ENCODE data around the gene MSI2.
"Not testable (repeated sequence)": the region's sequence is repeated elsewhere in the genome, so short reads cannot be mapped to it uniquely, and the experiment has no call there.

Gene MSI2

DNA sequence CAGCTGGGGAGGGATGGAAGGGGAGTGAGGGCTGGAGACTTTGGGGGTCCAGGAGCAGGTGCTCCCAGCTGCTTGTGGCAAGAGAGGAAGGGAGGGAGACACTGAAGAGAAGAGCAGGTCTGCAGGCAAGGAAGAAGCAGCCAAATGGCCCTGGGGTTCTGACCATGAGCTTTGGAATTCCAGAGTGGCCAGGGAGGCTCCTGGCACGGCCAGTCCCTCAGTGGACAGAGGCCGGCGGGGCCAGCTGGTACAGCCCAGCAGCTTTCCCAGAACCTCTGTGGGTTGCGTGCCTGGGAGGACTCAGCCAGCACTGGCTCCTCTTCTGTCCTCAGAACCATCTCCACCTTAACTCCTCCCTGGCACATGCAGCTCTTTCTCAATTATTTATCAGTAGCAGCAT, 233.0 kb downstream of the MSI2 start:
- no peak for DNase-seq

DNA sequence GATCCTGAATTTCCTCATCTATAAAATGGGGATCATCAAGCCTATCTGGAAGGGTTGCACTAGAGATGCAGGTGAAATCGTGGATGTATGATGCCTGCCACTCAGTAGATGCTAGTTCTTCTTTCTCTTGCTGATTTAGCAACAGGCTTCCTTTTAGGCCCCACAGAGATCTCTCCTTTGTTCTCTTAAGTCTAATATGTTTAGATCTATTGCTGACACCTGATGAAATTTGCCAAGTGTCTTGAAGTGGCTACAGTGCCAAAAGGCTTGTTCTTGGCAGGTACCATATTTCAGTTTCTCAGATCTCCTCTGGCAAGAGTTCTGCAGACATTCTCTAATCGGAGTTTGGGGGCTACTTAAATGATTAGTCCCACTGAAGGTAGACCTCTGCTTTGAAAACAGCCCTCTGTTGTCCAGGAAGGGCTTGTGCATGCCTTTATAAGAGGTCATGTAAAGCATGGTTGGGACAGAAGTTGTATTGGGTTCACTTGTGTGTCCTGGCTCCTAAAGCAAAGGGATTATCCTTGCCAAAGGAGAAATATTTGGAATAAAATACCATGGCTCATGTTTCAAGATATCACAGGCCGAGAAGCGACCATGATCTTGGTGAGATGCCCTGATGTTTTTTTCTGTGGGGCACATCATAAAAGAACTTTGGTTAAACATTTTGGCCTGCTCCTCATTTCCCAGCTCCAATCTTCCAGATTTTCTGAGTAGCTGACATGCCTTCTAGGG, 234.0 kb downstream of the MSI2 start:
- no peak for DNase-seq

DNA sequence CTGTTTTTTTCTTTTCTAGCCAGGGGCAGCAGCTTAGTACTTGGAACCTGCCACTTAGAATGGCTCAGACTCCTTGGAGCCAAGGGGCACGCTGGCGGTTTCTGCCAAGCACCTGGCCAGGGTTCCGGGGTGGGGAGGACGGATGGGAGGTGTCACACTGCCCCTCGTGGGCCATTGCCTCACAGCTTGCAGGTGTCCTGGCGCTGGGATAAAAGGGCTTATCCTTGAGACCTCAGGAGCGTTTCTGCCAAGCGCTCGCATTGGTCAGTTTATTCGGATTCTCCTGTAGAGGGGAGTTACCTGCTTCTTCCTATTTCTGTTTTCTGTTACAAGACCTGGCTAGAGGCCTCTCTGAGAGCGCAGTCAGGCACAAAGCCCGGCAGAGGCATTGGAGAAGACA, 234.6 kb downstream of the MSI2 start:
- no peak for DNase-seq

DNA sequence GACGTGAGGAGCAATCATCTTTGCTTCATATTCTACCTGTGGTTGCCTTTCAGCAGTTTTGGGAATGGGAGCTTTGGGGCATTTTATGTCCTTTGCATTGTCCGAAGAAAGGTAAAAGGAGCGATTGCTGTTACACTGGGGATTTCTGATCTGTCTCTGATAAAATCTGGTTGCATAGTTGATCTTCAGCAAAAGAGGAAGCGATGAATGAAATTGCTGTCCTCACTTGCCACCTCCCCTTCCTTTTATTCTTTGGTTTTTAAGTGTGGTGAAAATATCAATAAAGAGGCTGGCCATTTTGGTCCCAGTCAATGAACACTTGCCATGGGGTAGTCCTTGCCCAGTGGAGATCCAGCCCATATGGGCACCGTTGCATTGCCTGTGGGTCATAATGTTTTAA, 236.8 kb downstream of the MSI2 start:
- no peak for DNase-seq

DNA sequence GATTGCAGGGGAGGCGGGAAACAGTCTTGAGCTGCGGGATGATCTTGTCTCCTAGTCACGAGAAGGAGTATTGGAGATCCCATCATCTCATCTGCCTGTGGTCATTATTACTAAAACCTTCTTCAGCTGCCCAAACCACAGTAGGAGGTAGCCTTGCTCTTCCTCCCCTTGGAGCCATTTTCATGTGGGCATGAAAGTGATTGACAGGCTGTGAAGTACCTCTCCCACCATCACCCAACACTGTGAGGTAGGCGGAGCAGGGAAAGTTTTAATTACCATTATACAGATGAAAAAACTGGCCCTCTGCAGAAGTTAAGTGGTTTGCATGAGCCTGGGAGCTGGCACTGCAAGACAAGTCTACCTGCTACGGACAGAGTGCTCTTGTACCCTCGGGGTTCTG, 237.3 kb downstream of the MSI2 start:
- DNase-seq = no peak

DNA sequence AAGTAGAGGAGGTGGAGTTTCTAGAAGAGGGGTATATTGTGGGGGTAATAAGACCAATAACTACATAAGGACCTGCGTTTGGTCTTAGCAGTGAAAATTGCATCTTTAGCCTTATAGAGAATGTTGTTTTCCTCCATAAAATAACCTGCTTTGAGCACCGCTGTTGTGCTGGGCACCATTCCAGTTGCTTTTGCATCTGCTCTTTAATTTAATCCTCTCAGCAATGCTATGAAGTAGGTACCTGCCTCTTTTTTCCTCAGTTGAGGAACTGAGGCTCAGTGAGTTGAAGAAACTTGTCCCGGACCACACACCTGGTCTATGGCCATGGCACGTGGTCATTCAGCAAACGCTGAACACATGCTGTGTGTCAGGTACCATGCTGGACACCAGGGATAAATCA, 238.1 kb downstream of the MSI2 start:
- DNase-seq = no peak

DNA sequence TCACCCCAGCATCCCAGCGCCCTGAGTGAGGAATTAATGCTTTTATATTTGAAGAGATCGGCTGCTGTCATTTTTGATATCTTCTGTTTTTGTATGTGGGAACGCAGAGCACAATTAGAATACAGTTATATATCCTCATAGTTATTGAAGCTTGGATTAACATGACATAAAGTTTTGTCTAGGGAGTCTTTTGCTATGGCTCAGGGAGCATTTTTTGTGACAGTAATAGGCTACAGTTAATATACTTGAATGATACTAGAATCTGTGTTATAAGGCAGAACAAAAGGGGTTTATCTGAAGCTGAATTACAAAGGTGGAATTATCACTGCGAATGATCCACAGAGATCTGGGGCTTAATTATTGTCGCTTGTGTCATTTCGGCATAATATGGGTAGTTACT, 239.4 kb downstream of the MSI2 start:
- DNase-seq = no peak

DNA sequence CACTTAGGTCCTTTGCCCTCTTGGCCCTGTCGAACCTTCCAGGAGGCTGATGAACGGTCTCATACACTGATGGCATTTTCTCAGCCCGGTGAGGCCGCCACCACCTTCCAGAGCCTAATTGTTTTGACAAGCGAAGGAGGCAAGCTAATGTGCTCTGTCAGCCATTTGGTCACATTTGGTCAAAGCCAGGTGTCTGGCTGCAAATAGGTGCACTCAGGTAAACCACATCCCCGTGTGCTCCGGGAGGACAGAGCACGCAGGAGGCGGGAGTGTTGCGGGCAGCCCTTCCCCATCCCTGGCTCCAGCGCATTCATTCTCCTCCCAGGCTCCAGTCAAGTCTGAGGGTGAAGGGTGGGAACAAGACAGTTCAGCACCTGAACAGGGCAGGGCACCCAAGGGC, 240.1 kb downstream of the MSI2 start:
- DNase-seq = no peak

DNA sequence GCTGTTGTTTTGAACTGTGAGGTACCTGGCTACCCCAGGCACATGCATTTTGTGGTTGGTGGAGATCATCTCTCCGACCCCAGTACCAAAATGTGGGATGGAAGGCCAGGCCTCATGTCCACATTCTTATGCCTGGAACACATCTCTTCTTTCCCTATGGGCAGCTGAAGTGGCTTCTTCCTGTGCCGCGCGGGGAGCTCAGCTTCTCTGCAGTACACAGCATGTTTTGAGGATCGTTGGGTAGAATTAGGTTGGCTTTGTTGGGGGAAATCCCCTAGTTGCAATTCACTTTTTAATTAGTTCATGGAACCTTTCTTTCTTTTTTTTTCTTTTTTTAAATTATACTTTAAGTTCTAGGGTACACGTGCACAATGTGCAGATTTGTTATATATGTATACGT, 242.1 kb downstream of the MSI2 start:
- DNase-seq = no peak

DNA sequence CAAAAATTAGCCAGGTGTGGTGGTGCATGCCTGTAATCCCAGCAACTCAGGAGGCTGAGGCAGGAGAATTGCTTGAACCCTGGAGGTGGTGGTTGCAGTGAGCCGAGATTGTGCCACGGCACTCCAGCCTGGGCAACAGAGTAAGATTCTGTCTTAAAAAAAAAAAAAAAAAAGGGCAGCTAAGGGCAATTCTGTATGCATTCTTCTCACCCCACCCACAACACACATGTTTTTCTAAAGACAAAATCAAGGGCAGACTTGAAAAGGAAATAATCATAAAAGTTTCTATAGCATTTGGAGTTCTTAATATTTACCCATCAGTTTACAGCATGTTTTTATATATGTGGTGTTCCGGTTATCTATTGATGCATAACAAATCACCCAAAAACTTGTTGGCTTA, 242.9 kb downstream of the MSI2 start:
- DNase-seq = not testable (repeated sequence)

DNA sequence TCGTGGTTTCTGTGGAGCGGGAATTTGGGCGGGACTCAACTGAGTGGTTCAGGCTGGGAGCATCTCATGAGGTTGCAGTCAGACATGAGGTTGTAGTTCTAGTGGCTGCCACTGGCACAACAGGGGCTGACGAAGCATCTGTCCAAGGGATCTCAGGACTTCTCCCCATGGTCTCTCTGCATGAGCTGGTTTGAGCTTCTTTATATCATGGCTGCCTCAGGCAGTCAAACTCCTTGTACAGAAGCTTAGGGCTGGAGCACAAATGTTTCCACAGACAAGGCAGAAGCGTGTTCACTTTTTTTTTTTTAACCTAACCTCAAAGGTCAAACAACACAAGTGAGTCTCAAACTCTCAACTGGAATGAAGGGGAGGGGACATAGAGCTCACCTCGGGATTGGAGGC, 243.3 kb downstream of the MSI2 start:
- DNase-seq = no peak

DNA sequence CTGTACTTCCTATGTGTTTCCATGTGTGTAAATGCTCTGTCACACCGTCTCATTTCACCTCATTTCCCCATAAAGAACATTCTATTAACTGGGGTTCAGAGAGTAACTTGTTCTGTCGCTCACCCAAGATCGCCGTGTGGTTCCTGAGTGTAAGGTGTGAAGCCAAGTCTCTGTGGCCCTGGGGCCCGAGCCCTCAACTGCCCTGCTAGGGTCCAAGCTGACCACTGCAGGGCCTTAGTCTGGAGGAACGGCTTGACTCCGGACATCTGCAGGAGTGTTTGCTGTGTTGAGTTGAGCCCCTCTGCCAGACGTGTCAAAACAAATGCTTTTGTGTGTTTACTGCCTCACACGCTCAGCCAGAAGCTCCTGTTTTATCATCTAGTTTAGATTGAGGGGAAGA, 244.7 kb downstream of the MSI2 start:
- DNase-seq = no peak

DNA sequence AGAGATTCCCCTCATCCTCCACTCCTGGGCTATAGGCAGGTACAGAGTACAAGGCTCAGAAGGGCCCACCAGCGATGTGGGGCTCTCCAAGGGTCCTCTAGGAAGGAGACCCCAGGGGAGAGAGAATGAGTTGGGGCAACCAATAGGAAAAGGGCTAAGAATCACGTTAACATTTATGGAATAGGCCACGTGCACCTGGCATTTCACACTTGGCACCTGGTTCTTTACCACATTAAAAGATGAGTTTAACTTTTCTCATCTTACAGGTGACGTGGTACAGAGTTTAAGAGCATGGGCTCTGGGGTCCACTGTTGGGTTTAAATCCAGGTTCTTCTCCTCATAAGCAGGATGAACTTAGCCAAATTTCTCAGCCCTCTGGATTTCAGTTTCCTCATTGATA, 245.7 kb downstream of the MSI2 start:
- DNase-seq = no peak

DNA sequence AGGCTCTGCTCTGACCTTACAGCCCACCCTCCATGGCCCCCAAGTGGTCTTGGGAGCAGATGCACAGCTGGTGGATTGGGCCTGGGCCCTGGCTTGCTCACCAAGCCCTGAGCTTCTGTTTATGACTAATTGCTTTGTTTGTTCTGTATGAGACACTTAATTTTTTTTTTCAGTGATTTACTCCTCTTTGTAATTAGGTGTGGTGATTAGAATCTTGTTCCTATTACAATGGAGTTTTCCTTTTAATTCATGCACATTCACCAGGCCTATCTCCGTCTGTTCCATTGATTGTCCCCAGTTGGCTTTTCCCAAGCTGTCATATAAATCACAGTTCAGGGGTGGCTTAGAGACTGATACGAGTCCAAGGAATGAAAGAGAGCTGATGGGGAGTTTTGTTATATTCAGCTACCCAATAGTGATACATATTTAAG, 246.5 kb downstream of the MSI2 start:
- peak; percentile 27 for DNase-seq

DNA sequence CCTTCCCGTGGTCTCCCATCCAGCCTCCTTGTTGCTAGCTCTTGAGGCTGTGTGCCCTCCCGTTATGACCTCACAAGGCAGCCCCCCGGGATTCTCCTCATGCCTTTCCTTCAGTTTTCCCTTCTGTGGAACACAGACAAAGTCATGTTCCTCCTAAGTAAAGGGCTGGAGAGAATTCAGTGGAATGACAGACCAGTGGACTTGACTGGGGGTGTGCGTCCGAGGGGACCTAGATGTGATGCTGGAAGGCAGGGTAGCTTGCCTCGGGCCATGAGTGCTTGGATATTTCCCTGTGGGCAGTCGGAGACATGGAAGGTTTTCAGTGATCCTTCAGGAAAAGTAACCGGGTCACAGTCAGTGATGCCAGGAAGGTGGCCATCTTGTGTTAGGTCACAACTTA, 247.9 kb downstream of the MSI2 start:
- DNase-seq = no peak

DNA sequence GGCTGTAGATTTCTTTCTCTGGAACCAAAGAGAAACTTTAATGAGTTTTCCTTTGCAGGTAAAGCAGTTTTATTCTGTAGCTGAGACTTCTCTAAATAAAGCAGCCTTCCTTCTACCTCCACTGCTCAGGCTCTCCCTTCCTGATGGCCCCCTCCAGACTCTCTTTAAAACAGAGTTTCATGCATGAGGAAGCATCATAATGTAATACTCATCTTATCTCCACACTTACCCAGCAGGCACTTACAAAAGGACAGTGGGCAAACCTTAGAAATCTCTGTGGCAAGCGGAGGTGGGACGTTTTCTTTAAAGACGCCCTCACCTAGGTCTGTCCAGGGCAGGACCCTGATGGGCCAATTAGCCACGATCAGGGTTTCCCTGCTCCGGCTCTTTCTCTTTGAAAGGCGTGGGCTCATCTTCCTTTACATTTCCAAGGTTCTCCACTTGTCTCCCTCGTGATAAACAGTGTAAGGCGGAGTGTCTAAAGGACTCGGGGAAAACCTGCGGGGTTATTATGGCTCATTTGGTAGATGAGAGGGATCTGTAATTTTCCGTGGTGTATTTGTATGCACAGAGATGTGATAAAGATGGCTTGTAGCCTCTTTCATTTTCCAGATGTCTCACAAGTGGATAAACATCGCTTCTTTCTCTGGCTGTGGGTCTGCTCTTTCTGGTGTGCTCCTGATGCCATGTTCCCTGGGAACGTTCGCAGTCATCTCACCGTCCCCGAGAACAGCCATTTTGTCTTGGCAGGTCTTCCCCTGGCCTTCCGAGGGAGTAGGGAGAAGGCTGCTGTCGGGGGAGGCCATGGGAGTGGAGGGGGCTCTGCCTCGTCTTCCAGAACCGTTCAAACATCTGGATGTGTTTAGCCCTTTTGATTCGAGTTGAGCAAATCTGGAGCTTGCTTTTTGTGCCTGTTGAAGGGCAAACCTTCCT, 249.8 kb downstream of the MSI2 start:
- DNase-seq = no peak

DNA sequence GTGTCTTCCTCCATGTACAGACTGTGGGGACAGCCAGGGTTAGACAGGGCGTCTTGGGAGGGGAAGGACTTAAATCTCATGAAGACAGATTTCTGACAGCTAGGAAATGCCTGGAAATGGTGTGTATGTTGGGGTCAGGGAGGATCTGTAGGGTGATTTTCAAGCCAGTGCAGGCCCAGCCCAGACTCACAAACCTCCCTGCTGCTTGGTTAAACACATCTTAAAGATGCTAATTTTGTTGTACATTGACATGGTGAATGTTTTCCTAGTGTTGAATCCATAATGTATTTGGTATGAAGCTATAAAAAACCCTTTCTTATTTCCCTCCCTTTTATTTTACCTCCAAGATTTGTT, 250.4 kb downstream of the MSI2 start:
- no peak for DNase-seq

DNA sequence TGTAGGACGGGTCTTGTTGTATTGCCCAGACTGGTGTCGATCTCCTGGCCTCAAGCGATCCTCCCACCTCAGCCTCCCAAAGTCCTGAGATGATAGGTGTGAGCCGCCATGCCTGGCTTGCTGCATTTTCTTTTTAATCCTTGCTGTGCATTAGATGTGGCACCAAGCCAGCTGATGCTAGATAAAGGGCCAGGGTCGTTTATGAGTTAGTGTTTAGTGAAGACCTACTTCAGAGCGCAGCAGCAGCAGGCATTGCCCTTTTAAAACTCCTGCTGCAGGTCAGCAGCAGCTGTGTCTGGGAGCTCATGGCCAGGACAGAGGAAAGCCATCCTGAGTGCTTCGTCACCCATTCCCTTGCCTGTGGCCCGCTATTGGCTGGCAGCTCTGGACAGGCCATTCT, 251.5 kb downstream of the MSI2 start:
- DNase-seq = no peak

DNA sequence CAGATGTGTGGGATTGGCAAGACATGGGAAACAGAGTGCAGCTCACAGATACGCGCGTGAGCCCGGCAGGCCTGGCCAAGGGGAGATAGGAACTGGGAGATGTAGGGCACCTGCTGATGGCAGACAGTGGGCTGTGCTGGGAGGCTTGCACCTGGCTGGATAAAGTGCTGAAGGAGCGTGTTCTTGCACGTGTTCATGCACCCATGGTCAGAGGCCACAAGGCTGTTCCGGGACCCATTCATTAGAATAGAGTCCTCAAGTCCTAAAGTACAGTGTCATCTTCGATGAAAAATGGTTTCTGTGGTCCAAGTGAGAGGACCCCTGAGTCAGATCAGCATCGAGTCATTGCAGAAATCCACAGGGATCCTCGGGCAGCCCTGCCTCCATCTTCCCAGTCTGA, 252.3 kb downstream of the MSI2 start:
- no peak for DNase-seq

DNA sequence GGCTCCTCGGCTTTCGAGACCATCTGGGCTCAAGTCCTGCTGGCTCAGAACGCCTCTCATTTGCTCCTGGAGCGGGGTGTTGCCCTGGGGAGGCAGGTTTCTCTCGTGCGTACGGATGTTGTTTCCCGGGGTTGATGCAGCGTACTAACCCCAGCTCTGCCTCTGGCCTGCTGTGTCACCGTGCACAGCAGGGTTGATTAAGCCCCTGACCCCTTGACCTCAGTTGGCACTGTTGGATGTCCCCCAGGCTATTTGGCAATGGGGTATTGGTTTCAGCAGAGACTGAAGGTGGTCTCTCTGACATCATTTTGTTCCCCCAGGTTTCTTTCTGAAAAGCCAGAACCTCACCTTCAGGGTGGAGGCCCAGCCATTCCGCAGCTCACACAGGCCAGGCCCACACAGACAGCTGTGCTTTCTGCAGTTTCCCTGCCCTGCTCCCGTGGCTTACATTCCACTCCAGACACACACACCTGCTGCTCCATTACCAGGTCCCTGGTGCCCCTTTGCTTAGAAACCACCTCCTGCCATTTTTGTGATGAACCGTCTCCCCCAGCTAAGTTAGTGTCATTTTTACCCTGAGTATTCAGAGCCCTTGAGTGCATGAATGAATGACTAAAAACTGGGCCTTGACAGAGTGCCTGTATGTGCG, 255.3 kb downstream of the MSI2 start:
- no peak for DNase-seq

DNA sequence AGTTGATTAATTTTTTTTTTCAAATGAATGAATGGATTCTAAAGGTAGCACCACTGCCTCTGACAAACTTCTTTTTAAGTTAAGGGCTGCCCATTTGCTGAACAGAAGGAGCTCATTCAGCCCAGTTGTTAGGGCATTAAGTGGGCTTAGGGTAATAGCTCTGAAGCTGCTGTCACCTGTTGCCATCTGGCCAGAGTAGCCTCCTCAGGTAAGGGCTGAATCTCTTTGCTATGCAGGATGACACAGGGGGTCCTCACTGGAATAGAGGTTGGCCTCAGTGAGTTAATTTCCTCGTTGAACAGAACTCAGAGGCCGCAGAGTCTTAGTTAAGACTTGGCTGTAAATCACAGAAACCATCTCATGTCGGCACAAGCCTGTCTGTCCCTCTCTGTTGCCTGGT, 255.9 kb downstream of the MSI2 start:
- DNase-seq = no peak

DNA sequence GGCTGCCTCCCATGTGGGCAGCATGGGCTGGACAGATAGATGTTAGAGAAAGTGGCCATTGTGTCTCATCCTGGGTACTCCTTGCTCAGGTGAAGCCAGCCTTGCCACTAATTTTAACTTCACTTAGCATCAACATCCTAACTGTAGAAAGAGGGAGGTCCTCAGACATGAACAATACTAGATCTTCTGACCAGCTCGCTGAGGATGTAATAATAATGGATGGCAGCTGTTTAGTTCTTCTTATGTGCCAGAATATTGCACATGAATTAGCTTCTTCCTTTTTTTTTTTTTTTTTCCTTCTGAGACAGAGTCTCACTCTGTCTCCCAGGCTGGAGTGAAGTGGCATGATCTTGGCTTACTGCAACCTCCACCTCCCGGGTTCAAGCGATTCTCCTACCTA, 256.4 kb downstream of the MSI2 start:
- DNase-seq = no peak

DNA sequence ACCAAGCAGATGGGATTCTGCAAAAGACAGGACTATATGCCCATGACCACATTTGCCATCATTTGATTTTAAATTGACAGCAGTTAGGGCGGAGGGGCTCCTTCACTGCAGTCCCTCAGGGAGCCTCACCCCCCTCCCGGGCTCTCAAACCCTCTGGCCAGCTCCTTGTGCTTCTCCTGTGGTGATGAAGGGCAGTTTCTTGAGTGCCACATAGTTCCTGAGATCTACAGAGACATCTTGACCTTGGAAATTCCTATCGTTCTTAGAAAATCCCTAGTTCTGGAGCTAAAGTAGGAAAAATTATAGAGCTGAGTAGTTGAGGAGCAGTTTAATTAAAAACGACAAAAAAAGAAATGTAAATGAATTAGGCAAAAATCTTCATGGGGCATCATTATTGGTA, 257.2 kb downstream of the MSI2 start:
- no peak for DNase-seq

DNA sequence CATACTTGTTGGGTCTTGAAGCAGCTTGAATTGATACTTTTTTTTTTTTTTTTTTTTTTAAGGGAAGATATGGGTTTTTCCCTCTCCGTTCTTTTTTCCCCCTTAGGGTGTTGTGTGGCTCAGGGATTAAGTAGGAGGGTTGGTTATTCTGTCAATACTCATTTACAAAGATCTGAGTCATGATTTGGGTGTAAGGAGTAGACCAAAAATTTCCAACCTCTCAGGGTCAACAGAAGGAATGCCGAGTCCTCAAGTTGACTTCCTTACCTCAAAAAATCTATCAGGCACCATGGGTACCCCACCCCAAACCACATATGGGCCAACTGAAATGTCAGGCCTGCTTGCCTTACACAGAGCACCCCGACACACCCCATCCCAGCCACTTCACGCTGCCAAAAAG, 258.3 kb downstream of the MSI2 start:
- no peak for DNase-seq

Measured in NCI-H146 (cell line).